GM11168 (cell line): Measurements from ENCODE around the gene CXCL16.

Source experiments
- in situ Hi-C: fragments of 300-500 bp; cut with MboI; formaldehyde crosslinking; loops from one replicate; pipeline ENCODE4 v1.12.0; 2022; ENCODE audit warnings: low sequenced_read_pairs; ENCODE audit not compliant: unreplicated experiment

CXCL16 gene

GRCh38 chr17:4739122-4740024 is at the start of gene CXCL16, which contains the start of gene ZMYND15:
Gene CXCL16, minus strand, starts transcription at chr17:4739928. Its CDS starts 589 bp downstream, at chr17:4739339.
Gene ZMYND15, plus strand, starts transcription at chr17:4739833. Its CDS starts 716 bp downstream, at chr17:4740549.
- in situ Hi-C loops: no loop called here

GRCh38 chr17:4788807-4789700 is 49.3 kb upstream of the CXCL16 start, which contains the start of gene GLTPD2:
Gene GLTPD2, plus strand, starts transcription at chr17:4788964. Its CDS starts 48 bp downstream, at chr17:4789012.
- in situ Hi-C loops: no loop called here

DNA sequence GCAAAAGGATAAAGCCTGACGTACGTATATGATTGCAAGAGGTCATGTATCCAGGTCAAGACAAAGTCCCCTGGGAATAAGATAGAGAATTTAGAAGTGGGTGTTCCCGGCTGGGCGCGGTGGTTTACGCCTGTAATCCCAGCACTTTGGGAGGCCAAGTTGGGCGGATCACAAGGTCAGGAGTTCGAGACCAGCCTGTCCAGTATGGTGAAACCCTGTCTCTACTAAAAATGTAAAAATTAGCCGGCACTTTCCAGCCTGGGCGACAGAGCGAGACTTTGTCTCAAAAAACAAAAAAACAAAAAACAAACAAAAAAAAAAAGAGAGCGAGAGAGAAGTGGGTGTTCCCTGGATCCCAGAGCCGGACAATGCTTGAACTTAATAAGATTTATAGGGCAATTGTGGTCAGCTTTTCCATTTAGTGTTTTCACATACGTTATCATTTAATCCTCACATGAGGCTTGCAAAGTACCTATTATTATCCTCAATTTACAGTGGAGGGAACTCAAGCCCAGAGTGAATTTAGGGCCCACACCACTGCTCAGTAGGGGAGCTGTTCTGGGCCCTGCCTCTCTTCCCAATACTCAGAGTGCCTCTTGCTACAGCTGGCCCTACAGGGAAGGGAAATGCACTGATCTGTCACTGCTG is 48.6 kb upstream of the CXCL16 start:
- in situ Hi-C loops: no loop called here

DNA sequence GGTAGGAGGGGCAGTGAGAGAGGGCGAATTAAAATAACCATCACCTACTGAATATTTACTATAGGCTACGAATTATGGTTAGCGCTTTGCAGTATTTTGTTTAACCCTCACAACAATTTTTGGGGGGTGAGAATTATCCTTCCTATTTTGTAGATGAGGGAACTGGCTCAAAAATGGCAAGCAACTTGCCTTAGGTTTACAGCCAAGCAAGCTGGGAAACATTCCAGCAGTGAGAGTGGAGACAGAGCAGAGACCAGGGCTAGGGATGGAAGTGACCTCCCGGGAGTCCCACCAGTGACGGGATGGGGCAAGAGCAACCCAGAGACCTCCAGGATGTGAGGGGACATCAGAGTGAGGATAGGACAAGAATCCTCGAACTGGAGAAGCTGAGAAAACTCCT is 46.8 kb upstream of the CXCL16 start:
- in situ Hi-C loops: no loop called here

- in situ Hi-C loops: no loop called here
Observed at GRCh38 chr17:4786106-4786511, 46.4 kb upstream of the CXCL16 start, which contains the start of gene VMO1. Gene VMO1, minus strand, starts transcription at chr17:4786364. Its CDS starts 12 bp downstream, at chr17:4786352.

DNA sequence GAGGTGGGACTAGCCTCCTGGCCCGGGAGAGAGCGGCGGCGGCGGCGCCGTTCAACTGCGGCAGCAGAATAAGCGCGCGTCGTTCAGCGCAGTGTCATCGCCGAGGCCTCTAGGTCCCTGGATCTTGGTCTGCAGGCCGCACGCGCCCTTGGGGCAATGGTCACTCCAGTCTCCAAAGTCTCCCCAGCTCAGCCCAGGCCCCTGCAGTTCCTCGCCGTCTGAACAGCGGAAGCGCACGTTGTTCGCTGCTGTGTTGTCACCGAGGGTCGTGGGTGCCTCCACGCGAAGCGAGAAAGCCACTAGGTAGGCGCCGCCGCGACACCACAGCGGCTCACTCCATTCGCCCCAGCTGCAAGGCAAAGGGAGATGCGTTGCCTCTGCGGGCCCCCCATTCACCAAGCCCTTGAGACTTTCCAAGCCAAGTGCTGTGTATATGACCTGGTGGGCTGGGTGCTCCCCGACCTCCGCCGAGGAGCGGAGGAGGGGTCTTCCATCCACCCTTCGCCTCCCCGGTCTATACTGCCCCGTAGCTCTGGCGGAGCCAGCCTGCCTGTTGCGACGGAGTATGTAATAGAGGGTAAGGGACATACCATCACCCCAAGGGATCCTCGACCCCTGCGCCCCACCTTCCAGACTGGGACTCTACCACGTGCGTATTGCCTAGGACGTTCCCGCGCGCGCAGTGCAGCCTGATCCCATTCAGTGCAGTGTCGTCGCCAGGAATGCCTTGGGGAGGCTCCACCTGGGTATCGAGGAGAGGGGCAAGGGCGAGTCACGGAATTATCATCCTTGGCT is 45.8 kb upstream of the CXCL16 start:
- in situ Hi-C loops: no loop called here

DNA sequence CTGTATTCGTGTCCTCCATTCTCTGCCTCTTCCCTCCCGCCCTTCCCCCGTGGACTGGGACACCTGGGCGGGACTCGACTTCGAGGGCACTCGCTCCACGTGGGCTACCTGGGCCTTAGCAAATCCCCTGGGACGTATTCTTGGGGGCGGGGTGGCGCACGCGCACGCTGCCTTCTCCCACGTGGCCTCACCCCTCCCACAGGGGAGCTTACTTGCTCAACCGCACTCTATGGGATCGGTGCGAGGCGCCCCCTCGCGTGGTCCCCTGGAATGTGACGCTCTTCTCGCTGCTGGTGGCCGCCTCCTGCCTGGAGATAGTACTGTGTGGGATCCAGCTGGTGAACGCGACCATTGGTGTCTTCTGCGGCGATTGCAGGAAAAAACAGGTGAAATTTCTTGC is 42.9 kb upstream of the CXCL16 start:
- in situ Hi-C loops: no loop called here

- in situ Hi-C loops: no loop called here
Observed at GRCh38 chr17:4780325-4780955, 40.7 kb upstream of the CXCL16 start.

DNA sequence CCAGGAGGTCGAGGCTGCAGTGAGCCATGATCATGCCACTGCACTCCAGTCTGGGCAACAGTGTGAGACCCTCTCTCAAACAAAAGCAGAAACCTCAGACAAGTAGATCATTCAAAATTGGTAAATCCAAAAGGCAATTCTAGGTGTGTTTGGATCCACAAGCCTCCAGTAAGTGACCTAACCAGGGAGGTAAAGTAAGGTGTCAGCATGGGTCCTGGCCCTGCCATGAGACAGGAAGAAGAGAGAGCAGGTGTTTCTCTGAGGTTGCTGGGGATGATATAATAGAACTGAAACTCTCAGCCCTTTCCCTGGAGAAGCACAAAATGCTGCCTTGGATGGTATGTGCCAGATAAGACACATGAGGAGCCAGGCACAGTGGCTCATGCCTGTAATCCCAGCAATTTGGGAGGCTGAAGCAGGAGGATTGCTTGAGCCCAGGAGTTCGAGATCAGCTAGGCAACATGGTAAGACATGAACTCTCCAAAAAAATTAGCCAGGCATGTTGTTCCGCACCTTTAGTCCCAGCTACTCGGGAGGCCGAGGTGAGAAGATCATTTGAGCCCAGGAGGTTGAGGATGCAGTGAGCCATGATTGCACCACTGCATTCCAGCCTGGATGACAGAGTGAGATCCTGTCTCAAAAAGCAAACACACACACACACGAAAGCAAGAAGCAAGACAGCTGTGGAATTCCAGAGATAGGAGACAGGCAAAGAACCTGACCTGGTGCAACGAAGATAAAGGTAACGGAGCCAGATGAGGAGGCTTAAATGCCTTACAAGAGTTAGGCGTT is 38.4 kb upstream of the CXCL16 start:
- in situ Hi-C loops: no loop called here

DNA sequence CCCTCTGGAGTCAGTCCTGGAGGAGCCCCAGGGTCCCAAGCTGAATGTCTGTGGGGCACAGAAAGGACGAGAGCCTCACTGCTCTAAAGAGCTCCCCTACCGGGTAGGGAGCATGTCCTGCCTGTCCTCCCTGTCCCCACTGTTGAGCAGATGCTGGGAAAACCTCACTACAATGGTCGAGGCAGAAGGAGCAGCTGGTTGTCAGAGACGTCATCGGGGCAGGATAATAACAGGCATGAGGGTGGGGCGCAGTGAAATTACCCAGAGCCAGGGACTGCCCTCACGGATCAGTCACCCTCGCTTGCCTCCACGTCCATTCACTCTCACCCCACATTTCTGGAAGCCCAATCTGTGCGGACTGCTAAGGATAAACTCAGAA is 32.5 kb upstream of the CXCL16 start:
- in situ Hi-C loops: no loop called here

DNA sequence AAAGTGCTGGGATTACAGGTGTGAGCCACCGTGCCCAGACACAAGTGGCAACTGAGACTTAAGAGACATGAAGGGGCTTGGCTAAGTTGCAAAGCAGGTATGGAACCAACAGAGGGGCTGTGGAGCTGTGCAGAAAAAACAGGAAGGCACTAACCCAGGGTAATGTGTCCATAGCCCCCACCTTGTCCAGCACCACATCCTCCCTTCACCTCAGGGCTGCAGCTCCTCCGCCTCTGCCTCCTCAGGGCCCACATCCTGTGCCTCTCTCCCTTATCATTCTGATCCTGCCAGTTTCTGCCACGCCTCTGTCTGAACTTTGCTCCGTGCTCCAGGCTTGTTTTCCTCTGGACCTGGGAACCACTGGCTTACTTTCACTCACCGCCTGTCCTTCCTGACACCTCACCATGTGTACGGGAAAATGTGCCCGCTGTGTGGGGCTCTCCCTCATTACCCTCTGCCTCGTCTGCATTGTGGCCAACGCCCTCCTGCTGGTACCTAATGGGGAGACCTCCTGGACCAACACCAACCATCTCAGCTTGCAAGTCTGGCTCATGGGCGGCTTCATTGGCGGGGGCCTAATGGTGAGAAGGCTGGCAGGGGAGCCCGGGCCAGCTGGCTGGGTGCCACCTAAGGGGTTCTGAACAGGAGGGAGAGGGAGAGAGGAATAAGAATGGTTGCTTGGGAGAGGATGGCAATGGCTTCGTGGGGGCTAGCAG is 31.9 kb upstream of the CXCL16 start, which contains the start of gene TM4SF5:
Gene TM4SF5 (plus strand): TSS at position 368 of the 716 bp plus-strand sequence. CDS start 37 bp downstream, at position 405.
- in situ Hi-C loops: no loop called here

DNA sequence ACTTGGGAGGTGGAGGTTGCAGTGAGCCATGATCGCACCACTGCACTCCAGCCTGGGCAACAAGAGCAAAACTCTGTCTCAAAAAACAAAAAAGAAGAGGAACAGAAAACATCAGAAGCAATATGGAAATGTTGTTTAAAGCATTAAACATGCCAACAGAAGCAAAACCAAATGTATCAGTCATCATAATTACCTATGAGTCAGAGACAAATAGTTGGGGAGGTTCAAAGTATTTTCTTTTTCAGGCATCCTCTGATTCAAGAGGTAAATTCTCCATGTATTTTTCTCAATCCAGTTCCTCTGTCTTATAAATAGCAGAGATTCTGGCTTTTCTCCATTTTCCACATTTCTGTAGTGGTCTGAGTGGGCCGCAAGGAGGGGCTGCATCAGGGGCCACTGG is 29.9 kb upstream of the CXCL16 start:
- in situ Hi-C loops: no loop called here

- in situ Hi-C loops: no loop called here
Observed at GRCh38 chr17:4768298-4768697, 28.6 kb upstream of the CXCL16 start.

DNA sequence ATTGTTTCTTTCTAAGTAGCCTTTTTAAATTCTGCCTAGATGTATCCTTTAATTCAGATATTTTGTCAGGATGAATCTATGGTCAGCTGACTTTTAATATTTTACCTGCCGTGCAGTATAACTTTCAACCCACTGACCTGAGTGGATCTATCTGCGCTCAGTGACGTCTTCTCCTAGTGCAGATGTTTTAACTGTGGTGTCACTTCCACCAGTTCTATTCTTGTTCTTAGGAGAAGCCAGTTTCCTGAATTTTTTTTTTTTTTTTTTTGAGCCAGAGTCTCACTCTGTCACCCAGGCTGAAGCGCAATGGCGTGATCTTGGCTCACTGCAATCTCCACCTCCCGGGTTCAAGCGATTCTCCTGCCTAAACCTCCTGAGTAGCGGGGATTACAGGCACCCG is 27.0 kb upstream of the CXCL16 start:
- in situ Hi-C loops: no loop called here

DNA sequence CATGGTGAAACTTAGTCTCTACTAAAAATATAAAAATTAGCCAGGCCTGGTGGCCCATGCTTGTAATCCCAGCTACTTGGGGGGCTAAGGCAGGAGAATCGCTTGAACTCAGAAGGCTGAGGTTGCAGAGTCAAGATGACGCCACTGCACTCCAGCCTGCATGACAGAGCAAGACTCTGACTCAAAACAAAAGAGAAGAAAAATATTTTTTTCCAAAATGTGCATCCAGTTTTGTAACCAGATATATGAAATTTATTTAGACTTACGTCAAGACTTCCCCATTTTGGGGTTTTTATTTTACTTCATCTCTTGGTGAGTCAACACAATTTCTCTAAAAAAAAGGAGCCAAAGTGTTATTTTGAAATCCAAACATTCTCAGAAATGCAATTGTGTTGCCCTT is 26.5 kb upstream of the CXCL16 start:
- in situ Hi-C loops: no loop called here

DNA sequence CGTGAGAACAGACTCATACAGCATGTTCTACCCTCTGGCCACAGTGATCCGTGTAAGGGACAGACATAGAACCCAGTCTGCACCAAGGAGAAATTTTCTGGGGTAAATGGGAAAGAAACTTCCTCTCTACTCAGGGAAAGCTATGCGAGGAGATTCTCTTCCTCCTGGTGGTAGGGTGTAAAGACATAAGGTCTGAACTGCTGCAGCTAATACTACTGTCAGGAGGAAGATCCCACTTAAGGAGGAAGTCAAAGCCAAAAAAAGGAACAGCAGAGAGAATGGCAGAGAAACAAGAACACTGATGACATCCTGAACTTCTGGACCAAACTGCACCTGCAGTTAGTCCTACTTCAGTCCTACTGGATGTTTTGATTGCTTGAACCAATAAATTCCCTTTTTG is 24.9 kb upstream of the CXCL16 start:
- in situ Hi-C loops: no loop called here

- in situ Hi-C loops: no loop called here
Observed at GRCh38 chr17:4759776-4760236, 20.1 kb upstream of the CXCL16 start.
